Measurements from ENCODE around the gene TMEM18.

TMEM18 gene

DNA sequence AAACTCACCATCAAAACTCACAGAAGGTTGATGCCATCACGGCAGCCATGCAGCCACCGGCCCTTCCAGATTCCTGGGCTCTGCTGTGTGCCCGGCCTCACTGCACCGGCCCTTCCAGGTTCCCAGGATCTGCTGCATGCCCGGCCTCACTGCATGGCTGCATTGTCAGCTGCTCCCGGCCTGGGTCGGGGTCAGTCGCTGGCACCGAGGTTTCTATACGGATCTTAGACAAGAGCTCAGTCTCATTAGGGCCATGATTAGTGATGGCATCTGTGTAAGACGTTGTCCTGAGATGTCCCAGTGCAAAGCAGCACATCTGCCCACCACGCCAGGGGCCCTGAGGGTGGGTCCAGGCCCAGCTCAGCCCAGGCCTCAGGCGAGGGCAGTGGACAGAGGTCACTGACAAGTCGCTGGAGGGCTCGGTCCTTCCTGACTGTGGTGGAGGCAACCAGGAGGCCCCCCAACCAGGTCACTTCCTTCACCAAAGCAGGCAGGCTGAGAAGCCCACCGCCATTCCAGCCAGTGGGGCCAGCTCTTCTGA, 29.4 kb downstream of the TMEM18 start:
- no peaks in the 10 kb centered on the region for H3K27me3 ChIP-seq (ENCODE audit: control insufficient read depth, insufficient read depth, low read length)
- H3K9ac ChIP-seq (ENCODE audit: low read depth, low read length) = no peak overlapping the region
- H3K4me3 ChIP-seq (ENCODE audit: low read depth, low read length) = no peak overlapping the region

DNA sequence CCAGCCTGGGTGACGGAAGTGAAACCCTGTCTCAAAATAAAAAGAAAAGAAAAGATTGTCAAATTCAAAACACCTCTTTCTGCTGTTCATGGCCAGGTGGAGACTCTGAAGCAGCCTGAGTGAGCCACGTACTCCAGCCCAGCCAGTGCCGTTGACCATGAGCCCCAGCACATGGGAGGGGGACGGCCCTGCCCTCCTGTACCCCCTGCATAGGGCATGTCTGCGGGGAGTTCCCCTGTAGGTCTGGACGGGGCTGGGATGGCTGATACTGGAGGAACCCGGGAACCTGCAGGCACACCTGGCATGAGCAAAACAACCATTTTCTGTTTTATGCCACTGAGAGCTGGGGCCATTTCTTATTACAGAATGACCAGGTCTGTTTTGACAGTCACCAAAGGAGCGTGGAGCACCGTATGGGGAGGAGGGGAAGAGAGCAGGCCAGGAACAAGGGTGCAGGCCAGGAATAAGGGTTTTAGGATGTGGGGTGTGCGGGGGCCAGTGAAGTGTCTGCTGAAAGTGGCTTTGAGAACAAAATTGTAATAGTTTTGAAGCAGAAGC, 30.1 kb downstream of the TMEM18 start:
- H3K4me1 ChIP-seq (ENCODE audit: control insufficient read depth, insufficient read depth, low read length) = no peaks in the 10 kb centered on the region
- no peaks in the 10 kb centered on the region for H3K36me3 ChIP-seq (ENCODE audit: control insufficient read depth, insufficient read depth, low read length)
- H3K27me3 ChIP-seq (ENCODE audit: control insufficient read depth, insufficient read depth, low read length) = no peaks in the 10 kb centered on the region
- H3K9ac ChIP-seq (ENCODE audit: low read depth, low read length) = no peak overlapping the region
- no peaks in the 10 kb centered on the region for H3K9me3 ChIP-seq (ENCODE audit: control insufficient read depth, insufficient read depth, low read length)
- no peak overlapping the region for H3K4me3 ChIP-seq (ENCODE audit: low read depth, low read length)

More for the DNA sequence above, 29.4 kb downstream of the TMEM18 start:
- no peaks in the 10 kb centered on the region for H3K4me1 ChIP-seq (ENCODE audit: control insufficient read depth, insufficient read depth, low read length)
- H3K9me3 ChIP-seq (ENCODE audit: control insufficient read depth, insufficient read depth, low read length) = no peaks in the 10 kb centered on the region
- no peaks in the 10 kb centered on the region for H3K36me3 ChIP-seq (ENCODE audit: control insufficient read depth, insufficient read depth, low read length)

DNA sequence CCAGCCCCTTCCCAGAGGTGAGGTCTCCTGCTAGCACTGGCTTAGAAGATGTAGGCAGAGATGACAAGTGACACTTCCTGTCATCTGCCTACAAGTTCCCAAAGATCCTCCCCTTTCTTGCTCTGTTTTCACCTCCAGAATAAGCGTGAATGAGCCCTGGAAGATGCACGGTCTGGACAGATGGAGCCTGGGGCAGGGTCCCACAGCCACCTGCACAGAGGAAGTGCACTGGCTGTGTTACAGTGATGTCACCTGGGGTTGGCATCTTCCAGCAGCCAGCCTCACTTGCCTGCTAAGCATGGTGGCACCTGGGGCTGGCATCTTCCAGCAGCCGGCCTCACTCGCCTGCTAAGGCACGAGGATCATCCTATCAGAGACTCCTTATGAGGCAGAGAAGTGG, 32.3 kb downstream of the TMEM18 start:
- Histone ChIP-seq H3K36me3 (ENCODE audit: control insufficient read depth, insufficient read depth, low read length) (no peaks in the 10 kb centered on the region), H3K27me3 (ENCODE audit: control insufficient read depth, insufficient read depth, low read length) (no peaks in the 10 kb centered on the region), H3K9me3 (ENCODE audit: control insufficient read depth, insufficient read depth, low read length) (no peaks in the 10 kb centered on the region), H3K9ac (ENCODE audit: low read depth, low read length) (no peak overlapping the region), H3K4me1 (ENCODE audit: control insufficient read depth, insufficient read depth, low read length) (no peaks in the 10 kb centered on the region), H3K4me3 (ENCODE audit: low read depth, low read length) (no peak overlapping the region)

DNA sequence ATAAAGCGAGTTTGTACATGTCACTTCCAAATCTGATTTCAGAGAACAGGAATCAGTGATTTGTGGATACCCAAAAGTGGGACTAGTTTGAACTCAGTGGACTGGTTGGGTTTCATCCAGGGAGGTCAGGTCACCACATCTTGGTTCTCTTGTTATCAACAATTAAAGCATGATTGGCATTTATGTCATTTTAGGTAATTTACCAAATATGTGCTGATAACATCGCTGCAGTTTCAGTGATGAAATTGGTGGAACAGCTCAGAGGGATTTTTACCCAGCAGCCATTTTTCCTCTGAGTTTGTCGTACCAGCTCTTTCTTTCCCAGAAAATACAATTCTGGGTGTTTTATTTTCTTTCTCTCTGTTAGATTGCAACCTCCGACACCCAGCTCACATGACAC, 33.4 kb downstream of the TMEM18 start:
- Histone ChIP-seq H3K4me1 (ENCODE audit: control insufficient read depth, insufficient read depth, low read length) (no peaks in the 10 kb centered on the region), H3K9ac (ENCODE audit: low read depth, low read length) (no peak overlapping the region), H3K27me3 (ENCODE audit: control insufficient read depth, insufficient read depth, low read length) (no peaks in the 10 kb centered on the region), H3K36me3 (ENCODE audit: control insufficient read depth, insufficient read depth, low read length) (no peaks in the 10 kb centered on the region), H3K4me3 (ENCODE audit: low read depth, low read length) (no peak overlapping the region), H3K9me3 (ENCODE audit: control insufficient read depth, insufficient read depth, low read length) (no peaks in the 10 kb centered on the region)

DNA sequence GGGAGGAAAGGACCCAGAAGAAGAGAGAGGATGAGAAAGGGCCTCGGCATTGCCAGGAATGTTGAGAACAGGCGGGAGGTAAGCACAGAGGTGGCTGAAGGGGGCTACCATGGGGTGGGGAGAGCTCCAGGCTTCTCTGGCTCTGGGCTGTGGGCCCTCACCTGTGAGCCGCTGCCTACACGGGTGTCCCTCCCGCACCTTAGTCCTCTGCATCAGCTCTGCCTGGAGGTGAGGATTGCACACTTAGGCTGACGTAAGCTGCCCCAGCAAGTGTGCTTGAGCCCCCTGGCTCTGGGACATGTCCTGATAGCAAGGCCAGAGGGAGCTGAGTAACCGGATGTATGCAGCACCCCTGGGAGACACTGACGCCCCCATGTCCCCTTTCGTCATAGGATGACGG, 33.9 kb downstream of the TMEM18 start:
- Histone ChIP-seq H3K9me3 (ENCODE audit: control insufficient read depth, insufficient read depth, low read length) (no peaks in the 10 kb centered on the region), H3K9ac (ENCODE audit: low read depth, low read length) (no peak overlapping the region), H3K27me3 (ENCODE audit: control insufficient read depth, insufficient read depth, low read length) (no peaks in the 10 kb centered on the region), H3K4me1 (ENCODE audit: control insufficient read depth, insufficient read depth, low read length) (no peaks in the 10 kb centered on the region), H3K36me3 (ENCODE audit: control insufficient read depth, insufficient read depth, low read length) (no peaks in the 10 kb centered on the region), H3K4me3 (ENCODE audit: low read depth, low read length) (no peak overlapping the region)

DNA sequence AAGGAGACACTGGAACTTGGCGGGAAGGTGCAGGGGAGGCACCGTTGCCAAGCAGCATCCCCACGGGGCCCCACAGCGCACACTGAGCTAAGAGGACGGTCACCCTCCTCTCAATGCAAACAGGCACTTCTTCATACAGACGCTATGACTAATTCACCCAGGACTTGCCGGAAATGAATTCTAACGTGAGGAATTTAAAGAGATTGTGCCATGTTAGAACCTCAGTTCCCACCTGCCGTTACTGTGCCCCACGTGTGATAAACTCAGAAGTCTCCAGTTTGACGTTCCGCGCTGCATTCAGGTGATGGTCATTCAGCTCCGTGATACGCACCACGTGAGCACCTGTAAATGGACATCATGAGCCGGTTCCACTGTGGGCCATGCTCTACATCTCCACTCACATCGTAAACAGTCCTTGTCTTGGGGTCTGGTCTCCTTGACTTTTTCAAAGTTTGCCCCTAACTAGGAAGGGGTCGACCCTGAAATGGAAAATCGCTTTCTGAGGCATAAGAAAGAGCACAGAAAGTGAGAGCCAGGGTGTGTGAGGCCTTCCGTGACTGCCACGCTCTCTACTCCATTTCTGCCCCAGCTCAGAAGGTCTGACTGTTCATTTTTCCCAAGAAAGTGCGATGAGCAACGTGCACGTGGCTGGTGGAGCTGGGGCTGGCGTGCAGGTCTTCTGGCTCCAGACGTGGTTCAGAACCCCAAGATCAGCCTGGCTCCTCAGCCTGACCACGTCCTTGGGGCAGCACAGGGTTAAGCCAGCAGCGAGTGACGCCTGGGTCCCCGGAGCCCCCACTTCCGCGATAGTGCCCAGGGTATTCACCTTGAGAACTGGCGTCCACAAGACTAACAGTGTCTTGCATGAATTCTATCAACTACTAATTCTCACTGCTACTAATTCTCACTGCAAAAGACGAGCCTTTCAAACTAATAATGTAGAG, 35.1 kb downstream of the TMEM18 start:
- H3K4me3 ChIP-seq (ENCODE audit: low read depth, low read length) = no peak overlapping the region
- no peak overlapping the region for H3K9ac ChIP-seq (ENCODE audit: low read depth, low read length)
- no peaks in the 10 kb centered on the region for H3K36me3 ChIP-seq (ENCODE audit: control insufficient read depth, insufficient read depth, low read length)
- H3K9me3 ChIP-seq (ENCODE audit: control insufficient read depth, insufficient read depth, low read length) = no peaks in the 10 kb centered on the region
- H3K4me1 ChIP-seq (ENCODE audit: control insufficient read depth, insufficient read depth, low read length) = no peaks in the 10 kb centered on the region
- no peaks in the 10 kb centered on the region for H3K27me3 ChIP-seq (ENCODE audit: control insufficient read depth, insufficient read depth, low read length)

DNA sequence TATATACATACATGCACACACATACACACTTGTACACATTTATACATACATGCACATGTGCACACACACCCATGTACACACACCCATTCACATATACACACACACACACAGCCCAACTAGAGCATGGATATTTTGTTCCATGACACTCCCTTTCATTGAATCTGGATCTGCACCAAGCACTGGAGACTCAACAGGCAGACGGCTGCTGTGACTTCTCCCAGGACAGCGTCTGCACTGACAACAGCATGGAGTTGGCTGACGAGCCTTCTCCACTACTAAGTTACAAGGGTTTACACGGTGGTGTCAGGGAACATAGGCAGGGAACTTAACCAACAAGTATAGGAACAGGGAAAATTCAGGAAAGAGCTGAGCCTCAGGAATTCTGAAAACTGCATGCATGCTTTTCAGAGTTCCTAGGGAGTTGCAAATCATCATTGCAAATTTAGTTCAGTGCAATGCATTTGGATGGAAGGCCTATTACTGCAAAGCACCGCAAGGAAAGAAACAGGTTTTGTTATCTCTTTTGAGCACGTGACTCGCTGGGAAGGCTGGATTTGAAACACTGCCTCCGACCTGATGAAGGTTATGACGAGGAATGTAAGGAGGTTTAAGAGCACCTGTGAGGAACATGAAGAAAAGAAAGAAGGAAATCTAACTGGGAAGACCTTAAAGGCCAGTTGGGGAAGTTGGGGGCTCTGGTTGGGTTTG, 35.9 kb downstream of the TMEM18 start:
- H3K4me1 ChIP-seq (ENCODE audit: control insufficient read depth, insufficient read depth, low read length) = no peaks in the 10 kb centered on the region
- H3K9ac ChIP-seq (ENCODE audit: low read depth, low read length) = no peak overlapping the region
- no peak overlapping the region for H3K4me3 ChIP-seq (ENCODE audit: low read depth, low read length)
- H3K36me3 ChIP-seq (ENCODE audit: control insufficient read depth, insufficient read depth, low read length) = no peaks in the 10 kb centered on the region
- no peaks in the 10 kb centered on the region for H3K27me3 ChIP-seq (ENCODE audit: control insufficient read depth, insufficient read depth, low read length)
- H3K9me3 ChIP-seq (ENCODE audit: control insufficient read depth, insufficient read depth, low read length) = no peaks in the 10 kb centered on the region

DNA sequence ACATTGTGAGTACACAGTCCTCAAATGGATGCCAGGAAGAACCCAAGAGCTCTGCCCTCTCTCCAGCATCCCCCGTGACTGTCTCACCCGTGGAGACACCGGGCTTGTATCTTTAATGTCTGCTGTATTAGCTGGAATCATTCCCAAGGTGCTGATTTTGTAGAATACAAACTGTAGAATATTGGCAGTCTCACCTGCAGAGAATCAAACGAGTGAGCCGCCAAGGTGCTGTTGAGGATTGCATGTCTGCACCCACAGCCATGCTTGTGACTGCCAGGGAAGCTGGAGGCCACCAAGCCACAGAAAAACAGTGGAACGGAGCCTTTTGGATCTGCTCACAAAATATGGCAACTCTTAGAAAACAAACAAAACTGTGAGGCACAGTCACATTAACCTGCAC, 37.5 kb downstream of the TMEM18 start:
- no peaks in the 10 kb centered on the region for H3K9me3 ChIP-seq (ENCODE audit: control insufficient read depth, insufficient read depth, low read length)
- no peaks in the 10 kb centered on the region for H3K36me3 ChIP-seq (ENCODE audit: control insufficient read depth, insufficient read depth, low read length)
- no peaks in the 10 kb centered on the region for H3K4me1 ChIP-seq (ENCODE audit: control insufficient read depth, insufficient read depth, low read length)
- no peak overlapping the region for H3K9ac ChIP-seq (ENCODE audit: low read depth, low read length)
- H3K4me3 ChIP-seq (ENCODE audit: low read depth, low read length) = no peak overlapping the region
- no peaks in the 10 kb centered on the region for H3K27me3 ChIP-seq (ENCODE audit: control insufficient read depth, insufficient read depth, low read length)

DNA sequence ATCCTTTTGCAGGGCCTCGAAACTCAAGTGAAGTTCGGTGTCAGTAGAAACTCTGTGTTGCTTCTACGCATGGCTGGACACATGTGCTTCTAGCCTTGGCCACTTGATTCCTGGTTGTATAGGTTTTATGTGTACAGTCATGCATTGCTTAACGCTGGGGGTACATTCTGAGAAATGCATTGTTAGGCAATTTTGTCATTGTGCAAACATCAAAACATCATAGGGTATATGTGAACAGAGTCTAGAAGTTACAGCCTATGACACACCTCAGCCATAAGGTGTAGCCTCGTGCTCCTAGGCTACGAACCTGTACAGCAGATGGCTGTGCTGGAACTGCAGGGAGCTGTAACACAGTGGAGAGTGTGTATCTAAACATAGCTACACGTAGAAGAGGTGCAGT, 39.4 kb downstream of the TMEM18 start:
- H3K4me3 ChIP-seq (ENCODE audit: low read depth, low read length) = no peak overlapping the region
- H3K4me1 ChIP-seq (ENCODE audit: control insufficient read depth, insufficient read depth, low read length) = no peaks in the 10 kb centered on the region
- no peak overlapping the region for H3K9ac ChIP-seq (ENCODE audit: low read depth, low read length)
- H3K27me3 ChIP-seq (ENCODE audit: control insufficient read depth, insufficient read depth, low read length) = no peaks in the 10 kb centered on the region
- no peaks in the 10 kb centered on the region for H3K36me3 ChIP-seq (ENCODE audit: control insufficient read depth, insufficient read depth, low read length)
- no peaks in the 10 kb centered on the region for H3K9me3 ChIP-seq (ENCODE audit: control insufficient read depth, insufficient read depth, low read length)

DNA sequence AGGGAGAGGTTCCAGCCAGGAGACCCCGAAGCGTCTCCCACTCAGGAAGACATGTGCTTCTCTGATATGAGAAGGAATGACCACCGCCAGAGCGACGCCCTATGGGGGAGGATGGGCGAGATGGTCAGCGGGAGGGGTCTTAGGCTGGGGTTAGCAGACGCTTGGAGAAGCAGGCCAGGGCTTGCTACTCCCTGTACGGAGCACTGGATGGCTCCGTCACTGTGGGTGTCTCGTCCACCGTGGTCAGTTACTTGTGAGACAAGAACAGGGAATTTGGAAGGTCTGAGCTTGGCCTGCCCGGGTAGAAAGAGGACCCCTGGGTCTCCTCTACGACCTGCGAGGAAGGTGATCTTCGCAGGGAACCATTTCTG, 39.8 kb downstream of the TMEM18 start:
- Histone ChIP-seq H3K9ac (ENCODE audit: low read depth, low read length) (no peak overlapping the region), H3K9me3 (ENCODE audit: control insufficient read depth, insufficient read depth, low read length) (no peaks in the 10 kb centered on the region)

DNA sequence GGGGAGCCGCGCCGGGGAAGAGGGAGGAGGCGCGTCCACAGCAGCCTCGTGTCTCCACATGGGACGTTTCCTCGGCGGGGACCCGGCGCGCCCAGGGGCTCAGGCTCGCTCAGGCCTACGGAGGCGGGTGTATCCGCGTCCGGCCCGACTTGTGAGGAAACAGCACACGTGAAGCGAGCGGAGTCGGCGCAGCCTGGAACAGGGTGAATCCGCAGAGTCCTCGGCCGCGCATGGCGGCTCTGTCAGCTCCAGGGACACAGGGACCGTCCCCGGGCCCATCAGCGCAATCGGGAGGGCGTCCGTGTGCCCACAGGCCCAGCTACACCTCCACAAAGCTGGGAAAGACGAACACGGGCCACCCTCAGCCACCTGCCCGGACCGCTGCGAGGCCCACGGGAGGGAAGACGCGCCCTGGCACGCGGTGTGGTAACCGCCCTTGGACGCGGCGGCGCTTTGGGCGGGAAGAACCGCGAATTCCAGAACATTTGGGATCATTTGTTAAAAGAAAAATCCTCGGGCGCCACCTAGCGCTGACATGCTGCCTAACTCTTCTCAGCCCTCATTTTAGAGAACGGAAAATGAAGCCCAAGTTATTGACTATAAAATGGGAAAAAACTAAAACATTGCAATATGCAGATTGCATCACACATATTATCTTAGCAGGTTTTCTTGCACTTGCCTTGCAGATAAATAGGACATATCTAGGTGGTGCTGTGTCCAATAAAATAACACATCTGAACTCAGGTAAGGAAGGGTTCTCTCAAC, 40.4 kb downstream of the TMEM18 start:
- Histone ChIP-seq H3K9ac (ENCODE audit: low read depth, low read length) (no peak overlapping the region), H3K4me1 (ENCODE audit: control insufficient read depth, insufficient read depth, low read length) (no peaks in the 10 kb centered on the region), H3K9me3 (ENCODE audit: control insufficient read depth, insufficient read depth, low read length) (no peaks in the 10 kb centered on the region)

More for the DNA sequence above, 39.8 kb downstream of the TMEM18 start:
- Histone ChIP-seq H3K27me3 (ENCODE audit: control insufficient read depth, insufficient read depth, low read length) (no peaks in the 10 kb centered on the region), H3K4me1 (ENCODE audit: control insufficient read depth, insufficient read depth, low read length) (no peaks in the 10 kb centered on the region), H3K36me3 (ENCODE audit: control insufficient read depth, insufficient read depth, low read length) (no peaks in the 10 kb centered on the region), H3K4me3 (ENCODE audit: low read depth, low read length) (no peak overlapping the region)

More for the DNA sequence above, 40.4 kb downstream of the TMEM18 start:
- Histone ChIP-seq H3K36me3 (ENCODE audit: control insufficient read depth, insufficient read depth, low read length) (no peaks in the 10 kb centered on the region), H3K4me3 (ENCODE audit: low read depth, low read length) (no peak overlapping the region), H3K27me3 (ENCODE audit: control insufficient read depth, insufficient read depth, low read length) (no peaks in the 10 kb centered on the region)

Measured in iPS-15b (cell line).